HT1080 (cell line): ENCODE data around the gene ORM2. TPM values are rescaled to one million over a fixed set of nuclear protein-coding genes. Genes with fewer than 3 reads are reported as not detected.
"Not testable (repeated sequence)": the region's sequence is repeated elsewhere in the genome, so short reads cannot be mapped to it uniquely, and the experiment has no call there.

Source experiments
- DNase-seq: peaks from one replicate; pipeline ENCODE4 v3.0.0-alpha.2; 2015; ENCODE audit warnings: low read depth
- polyA plus RNA-seq, 2 experiments: library from polyadenylated mRNA; depleted of rRNA; stranded (reverse); fragments of >200 nt; gene quantifications; 2 replicates each; pipeline ENCODE4 v1.2.3, GENCODE V29; 2015
- total RNA-seq: library from RNA; depleted of rRNA; stranded (reverse); fragments of >200 nt; shearing (Covaris generic); gene quantifications from 2 replicates; pipeline ENCODE4 v1.2.3, GENCODE V29; 2014; rRNA removed

The ORM2 gene
- not detected in 2 replicates for total RNA-seq
- 0.15 TPM in 1 of 2 replicates, not detected in the other for polyA plus RNA-seq (2015; cell fraction: cytosol; rRNA removed)
- polyA plus RNA-seq (2015; cell fraction: nucleus; rRNA removed) = not detected in 2 replicates

DNA sequence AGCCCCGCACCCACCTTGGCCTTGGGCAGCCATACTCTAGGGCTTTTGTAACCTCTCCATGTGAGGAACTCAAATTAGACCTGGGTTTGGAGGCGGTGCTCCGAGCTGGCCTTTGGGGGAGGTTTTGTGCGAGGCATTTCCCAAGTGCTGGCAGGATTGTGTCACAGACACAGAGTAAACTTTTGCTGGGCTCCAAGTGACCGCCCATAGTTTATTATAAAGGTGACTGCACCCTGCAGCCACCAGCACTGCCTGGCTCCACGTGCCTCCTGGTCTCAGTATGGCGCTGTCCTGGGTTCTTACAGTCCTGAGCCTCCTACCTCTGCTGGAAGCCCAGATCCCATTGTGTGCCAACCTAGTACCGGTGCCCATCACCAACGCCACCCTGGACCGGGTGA, at the start of gene ORM2:
TSS of gene ORM2 (plus strand) at position 245 of the 398 bp plus-strand sequence. CDS start at position 281, 36 bp downstream.
- not testable (repeated sequence) for DNase-seq

- no peak for DNase-seq
These were observed 48.8 kb upstream of the ORM2 start for GRCh38 chr9:114280636-114281472.

DNA sequence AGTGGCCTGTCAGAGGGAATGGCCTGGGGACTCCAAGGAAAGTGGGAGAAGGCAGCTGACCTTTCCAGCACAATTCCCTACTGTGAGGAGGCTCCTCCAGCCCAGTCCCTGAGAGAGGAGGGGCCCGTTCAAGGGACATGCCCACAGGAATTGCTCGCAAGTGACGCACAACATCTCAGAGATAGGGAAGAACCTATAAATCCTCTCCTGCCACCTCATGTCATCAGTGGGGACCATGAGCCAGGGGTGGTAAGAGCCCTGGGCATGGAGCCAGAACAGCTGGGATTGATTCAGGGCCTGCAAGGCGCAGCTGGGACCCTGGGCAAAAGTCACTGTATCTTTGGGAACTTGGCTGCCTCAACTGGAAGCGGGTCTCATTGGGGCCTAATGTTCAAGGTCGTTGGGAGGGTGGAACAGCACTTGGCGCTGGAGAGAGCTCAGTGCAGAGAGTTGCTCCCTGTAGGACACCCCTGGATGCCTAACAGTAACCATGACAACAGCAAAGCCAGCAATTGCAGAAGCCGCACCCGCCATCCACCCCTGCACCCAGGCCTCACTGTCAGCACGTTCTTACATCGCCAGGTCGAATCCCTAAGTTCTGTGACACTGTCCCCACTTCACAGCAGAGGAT, 48.1 kb upstream of the ORM2 start:
- no peak for DNase-seq

DNA sequence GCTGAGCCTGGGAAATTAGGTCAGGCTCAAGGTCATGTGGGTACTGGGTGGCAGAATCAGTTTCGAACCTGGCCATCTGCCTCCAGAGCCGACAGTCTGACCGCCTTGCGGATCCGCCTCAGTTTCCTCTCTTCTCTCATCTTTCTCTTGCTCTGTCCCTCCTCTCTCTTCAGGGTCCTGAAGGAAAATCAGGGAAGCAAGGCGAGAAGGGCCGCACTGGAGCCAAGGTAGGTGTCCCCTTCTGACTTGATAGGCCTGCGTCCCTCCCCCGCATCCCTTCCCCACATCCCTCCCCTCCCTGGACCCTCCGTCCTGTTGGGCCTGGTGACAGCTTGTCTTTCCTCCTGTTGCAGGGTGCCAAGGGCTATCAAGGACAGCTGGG, 47.6 kb upstream of the ORM2 start:
- no peak for DNase-seq

DNA sequence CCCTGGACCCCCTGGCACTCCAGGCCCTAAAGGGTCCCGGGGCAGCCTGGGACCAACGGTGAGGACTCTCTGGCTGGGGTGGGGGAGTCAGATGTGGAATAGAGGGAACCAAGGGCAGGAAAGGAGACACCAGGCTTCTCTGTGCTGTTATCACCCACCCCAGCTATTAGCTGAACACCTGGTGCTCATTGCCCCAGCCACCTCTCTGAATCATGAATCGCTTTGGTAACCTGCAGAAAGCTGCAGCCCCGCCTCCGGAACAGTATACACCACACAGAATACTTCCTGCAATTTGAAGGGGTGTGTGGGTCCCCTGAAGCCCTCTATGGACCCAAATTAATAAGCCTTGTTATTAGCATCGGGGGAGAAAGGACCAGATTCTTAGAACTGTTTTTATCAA, 47.2 kb upstream of the ORM2 start:
- no peak for DNase-seq

DNA sequence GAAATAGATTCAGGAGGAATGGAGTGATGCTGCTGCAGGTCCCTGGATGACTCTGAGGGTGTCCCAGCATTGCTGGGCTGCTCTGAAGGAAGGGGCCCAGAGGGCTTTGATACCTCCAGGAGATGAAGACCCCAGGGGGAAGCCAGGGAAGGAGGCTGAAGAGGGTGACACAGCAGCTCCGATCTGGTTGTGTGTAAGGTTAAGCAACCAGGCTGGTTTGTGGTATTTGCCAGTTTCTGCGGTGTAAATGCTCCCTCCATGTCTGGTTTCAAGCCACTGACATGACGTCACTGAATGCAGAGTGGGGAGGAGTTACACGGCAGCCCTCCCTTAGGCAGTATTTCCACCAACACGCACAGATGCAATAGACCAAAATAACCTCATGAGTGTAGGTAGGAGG, 46.7 kb upstream of the ORM2 start:
- DNase-seq = no peak

DNA sequence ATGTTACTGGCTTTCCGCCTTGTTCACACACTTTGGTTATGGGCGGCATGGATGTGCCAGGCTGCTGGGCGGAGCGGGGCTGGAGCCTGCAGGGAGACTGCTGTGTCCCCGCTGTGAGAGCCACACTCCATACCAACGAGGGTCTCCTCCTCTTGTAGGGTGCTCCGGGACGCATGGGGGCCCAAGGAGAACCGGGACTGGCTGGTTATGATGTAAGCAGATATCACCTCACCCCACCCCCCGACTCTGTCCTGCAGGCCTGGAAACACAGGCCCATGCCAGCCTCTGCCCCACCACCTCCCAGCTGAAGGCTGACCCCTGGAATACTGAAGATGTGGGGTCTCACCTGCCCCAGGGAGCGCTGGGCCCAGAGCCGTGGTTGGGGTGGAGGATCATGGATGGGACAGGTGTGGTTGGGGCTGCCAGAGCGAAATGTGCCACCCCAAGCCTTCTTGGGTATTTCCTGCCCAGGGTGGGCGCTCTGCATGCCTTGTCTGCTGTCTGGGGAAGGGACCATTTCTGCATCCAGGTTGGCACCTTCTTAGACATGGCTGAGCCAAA, 46.0 kb upstream of the ORM2 start:
- no peak for DNase-seq

GRCh38 chr9:114284316-114285060, 45.2 kb upstream of the ORM2 start:
- no peak for DNase-seq

DNA sequence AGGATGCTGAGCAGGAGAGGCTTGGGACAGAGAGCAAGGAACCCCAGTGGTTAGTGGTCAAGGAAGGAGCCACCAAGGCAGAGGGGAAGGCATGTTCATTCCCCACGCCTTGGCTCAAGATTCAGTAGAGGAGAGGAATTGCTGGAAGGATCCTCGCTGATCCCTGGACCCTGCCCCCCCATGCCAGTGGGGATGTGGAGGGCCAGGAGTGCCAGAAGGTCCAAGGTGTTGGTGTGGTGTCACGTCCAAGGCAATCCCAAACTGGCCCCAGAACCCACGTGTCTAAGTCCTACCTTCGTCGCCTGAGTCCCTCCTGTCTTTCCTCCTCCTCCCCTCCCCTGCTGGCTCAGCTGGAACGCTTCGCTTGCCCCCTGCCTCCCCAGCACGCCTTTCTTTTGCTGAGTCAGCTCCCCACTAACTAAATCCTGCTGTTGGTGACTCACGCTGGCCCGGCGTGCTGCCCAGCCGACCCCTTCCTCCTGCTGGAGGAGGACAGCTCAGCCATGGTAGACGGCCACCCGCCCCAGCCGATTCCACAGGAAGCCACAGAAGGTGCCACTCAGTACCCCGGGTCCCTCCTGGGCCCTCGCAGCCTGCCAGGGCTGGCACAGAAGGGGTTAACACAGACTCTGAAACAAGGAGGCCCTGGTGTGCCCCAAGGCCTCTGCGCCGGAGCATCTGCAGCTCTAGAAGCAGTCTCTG, 44.4 kb upstream of the ORM2 start:
- peak; percentile 92 for DNase-seq

GRCh38 chr9:114286146-114286679, 43.5 kb upstream of the ORM2 start:
- no peak for DNase-seq

- DNase-seq = no peak
These were observed 42.5 kb upstream of the ORM2 start for GRCh38 chr9:114287001-114287762.

DNA sequence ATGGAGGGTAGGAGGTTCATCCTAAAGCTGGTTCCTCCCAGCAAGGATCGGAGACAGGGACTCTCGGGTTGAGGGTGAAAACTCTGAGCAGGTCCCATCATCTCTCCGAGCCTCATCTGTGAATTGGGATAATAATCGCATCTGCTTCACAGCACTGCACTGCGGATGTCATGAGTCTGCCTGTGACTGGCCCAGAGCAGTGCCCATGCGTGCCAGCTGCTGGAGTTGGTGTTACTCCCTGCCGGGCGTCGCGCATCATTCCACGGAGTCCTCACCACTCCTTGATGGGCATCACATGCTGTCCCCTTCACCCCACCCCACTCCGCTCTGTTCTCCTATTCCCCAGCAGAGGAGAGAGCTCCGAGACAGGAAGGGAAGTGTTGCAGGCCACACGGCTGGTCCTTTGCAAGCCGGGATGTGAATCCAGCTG, 41.9 kb upstream of the ORM2 start:
- DNase-seq = no peak

- no peak for DNase-seq
These were observed 41.2 kb upstream of the ORM2 start for GRCh38 chr9:114288193-114289091.

GRCh38 chr9:114289106-114289505, 40.6 kb upstream of the ORM2 start:
- no peak for DNase-seq

DNA sequence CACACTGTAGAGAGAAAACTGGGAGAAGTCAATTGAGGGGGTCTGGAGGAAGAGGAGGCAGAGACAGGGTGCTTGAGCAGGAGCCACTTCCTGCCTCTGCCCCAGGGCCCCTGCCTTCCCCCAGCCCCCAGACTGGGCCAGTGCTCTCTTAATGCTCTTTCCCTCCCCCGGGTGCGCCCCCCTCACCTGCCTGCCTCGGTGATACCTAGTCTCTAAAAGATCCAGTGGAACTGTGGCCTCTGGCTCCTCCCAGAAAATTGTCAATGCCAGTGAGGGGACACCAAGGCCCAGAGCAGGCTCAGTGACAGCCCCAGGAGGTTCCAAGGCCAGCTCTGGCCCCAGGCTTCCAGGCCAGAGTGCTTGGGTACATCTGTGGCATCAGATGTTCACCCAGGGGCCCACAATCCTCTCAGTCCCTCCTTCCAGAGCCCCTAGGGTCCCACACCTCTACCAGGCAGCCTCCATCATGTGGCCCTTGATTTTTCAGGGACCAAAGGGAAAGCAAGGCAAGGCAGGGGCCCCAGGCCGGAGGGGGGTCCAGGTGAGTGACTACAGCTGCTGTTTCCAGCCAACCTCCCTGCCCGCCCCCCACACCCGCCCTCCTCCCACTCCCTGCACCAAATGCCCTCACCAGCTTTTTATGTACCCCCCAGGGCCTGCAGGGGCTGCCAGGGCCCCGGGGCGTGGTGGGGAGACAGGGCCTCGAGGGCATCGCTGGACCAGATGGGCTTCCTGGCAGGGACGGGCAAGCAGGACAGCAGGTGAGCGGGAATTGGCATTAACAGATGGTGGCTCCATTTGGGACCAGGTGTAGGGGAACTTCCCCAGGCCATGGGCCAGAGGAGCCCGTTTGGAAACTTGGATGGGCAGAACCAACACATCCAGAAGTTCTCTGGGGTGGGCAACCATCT, 39.8 kb upstream of the ORM2 start:
- no peak for DNase-seq

- no peak for DNase-seq
These were observed 39.1 kb upstream of the ORM2 start for GRCh38 chr9:114290561-114290986.

- DNase-seq = peak; percentile 71
These were observed 38.6 kb upstream of the ORM2 start for GRCh38 chr9:114291064-114291474.
